Stimulated activated CD8-positive, alpha-beta memory T cell treated with anti-CD3 and anti-CD28 coated beads, Interleukin-12 subunit alpha, Interleukin-12 subunit beta, amount 100 ng/mL, for 4 hours (primary cell): ENCODE results near the gene EFCAB14.
"Not testable (repeated sequence)": the region's sequence is repeated elsewhere in the genome, so short reads cannot be mapped to it uniquely, and the experiment has no call there.

Source experiments
- DNase-seq: peaks from one replicate; pipeline ENCODE4 v3.0.0-alpha.2; 2020; ENCODE audit warnings: low read depth

EFCAB14 gene

GRCh38 chr1:46718727-46719622 is at the start of gene EFCAB14:
TSS of gene EFCAB14 (minus strand) at chr1:46719114. CDS start at chr1:46718087, 1,027 bp downstream.
- peak; percentile 99 for DNase-seq

- DNase-seq, result no peak
Observed at GRCh38 chr1:46768445-46768844, 49.5 kb upstream of the EFCAB14 start.

DNA sequence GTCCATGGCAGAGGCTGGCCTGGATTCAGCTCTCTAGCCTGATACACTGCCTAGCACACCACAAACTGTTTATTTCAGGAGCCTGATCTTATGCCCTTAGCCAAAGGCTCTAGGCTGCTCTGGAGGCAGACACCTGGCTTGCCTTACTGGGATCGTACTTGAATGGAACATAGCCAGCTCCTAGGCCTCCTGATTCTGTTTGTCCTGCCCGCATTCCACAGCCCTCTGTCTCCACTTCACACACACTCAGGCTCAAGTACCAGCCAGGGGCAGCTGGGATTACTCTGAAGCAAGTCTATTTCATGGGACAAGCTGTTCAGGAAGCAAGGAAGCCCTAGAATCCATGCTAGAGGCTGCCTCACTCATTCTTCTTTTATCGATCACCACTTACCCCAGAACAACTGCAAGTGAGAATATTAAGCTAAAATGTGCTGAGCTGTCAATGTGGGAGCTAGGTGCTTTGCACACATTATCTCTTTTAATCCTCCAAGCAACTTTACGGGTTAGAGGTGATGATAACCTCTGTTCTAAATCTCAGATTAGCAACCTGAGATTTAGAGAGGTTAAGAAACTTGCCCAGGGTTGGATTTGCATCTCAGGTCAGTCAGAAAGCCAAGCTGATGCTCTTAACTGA is 48.9 kb upstream of the EFCAB14 start:
- no peak for DNase-seq

GRCh38 chr1:46764402-46764801 is 45.5 kb upstream of the EFCAB14 start:
- DNase-seq, result no peak

DNA sequence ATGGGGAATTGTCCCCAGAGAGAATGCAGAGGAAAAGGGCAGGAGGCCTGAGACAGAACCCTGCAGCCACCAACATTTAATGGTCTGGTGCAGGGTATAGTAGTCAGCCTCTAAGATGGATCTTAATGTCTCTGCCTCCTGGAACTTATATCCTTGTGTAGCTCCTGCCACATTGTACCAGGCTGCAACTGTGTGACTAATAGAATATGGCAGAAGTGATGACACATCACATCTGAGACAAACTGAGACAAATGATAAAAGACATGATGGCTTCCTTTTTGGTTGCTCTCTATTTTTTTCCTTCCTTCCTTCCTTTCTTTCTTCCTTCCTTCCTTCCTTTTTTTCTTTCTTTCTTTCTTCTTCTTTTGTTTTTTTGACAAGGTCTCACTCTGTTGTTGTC is 42.8 kb upstream of the EFCAB14 start:
- DNase-seq, result no peak

DNA sequence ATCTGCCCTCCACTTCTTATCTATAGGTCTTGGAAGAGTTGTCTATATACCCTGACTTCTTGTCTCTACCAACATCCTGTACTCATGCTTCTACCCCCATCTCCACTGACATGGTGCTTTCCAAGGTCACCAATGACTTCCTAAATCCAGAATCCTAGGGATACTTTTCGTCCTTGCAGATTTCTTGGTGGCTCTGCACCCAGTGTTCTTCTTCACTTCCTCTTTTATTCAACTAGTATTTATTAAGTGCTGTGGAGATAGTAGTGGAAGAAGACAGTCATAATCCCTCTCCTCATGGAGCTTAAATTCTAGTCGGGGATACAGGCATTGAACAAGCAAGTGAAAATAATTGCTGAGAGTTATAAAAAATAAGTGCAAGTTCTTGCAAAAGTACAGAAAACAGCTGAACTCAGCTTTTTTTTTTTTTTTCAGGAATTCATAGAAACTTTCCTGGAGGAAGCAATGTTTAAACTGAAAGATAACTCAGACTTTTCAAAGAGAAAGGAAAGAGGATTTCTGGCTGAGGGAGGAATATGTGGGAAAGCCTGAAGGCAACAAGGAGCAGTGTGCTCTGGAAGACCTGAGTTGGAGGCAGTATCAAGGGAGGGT is 41.7 kb upstream of the EFCAB14 start:
- no peak for DNase-seq

- no peak for DNase-seq
Observed at GRCh38 chr1:46757956-46758528, 39.1 kb upstream of the EFCAB14 start.

GRCh38 chr1:46757247-46757955 is 38.5 kb upstream of the EFCAB14 start:
- DNase-seq, result no peak

DNA sequence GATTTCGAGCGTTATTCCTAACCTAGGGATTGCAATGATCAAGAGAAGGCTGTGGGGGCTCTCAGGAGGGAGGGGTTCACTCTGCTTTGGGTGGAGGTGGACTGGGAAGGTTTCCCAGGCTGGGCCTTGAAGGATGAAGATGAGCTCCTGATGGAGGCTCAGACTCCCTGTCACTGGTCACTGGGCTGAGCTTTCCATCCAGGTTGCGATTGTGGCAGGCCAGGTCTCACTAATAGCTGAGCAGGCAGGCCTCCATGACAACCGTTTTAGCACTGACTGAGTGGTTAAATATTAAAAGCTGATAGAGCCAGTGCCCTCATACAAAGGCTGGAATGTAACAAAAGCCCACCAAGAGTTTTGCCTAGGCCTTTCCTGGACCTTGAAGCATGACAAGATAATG is 36.2 kb upstream of the EFCAB14 start:
- DNase-seq, result no peak

DNA sequence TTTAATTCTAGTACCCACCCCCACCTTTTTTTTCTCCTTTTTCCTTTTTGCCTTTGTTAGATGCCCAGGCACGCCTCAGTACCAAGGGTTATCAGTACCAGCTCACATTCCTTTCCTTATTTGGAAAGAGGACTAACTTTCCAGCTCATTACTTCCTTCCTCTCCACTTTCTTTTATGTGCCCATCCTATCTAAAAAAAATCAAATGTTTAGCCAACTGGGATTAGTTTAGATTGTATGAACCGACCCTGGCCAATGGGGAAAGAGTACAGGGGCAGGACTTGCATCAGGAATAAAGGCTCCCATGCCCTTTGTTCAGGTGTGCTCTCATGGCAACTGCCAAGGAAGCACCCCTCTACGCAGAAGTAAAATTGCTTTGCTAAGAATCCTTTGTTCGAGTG is 35.8 kb upstream of the EFCAB14 start:
- not testable (repeated sequence) for DNase-seq

- no peak for DNase-seq
Observed at GRCh38 chr1:46753985-46754384, 35.1 kb upstream of the EFCAB14 start.

GRCh38 chr1:46749921-46750404 is 31.0 kb upstream of the EFCAB14 start:
- no peak for DNase-seq

- DNase-seq, result no peak
Observed at GRCh38 chr1:46749404-46749803, 30.5 kb upstream of the EFCAB14 start.

DNA sequence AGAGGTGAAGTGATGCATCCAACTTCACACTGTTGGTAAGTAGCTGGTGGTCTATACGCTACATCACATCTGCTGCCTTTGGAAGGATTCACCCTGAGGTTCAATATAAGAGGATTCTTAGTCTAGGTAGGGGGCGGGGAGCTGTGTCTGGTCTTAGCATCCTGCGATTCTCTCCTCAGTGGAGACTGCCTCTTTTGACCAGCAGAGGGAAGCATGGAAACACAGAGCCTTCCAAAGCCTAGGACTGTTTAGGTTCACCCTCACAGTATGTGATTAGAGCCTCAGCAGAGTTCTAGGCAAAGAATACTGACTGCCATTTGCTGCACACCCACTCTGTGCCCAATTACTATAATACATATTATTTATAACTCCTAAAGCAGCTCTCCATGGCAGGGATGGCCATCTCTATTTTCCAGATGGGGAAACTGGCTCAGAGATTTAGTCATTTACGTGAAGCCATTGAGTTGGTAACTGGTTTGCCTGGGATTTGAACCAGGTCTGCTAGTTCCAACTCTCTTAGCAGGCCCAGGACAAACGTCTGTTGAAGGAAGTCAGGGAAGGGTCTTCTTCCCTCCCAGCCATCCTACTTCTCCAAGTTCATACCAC is 28.9 kb upstream of the EFCAB14 start:
- DNase-seq, result no peak

GRCh38 chr1:46742069-46742468 is 23.2 kb upstream of the EFCAB14 start:
- DNase-seq, result no peak

GRCh38 chr1:46735708-46736324 is 16.9 kb upstream of the EFCAB14 start:
- DNase-seq, result no peak

DNA sequence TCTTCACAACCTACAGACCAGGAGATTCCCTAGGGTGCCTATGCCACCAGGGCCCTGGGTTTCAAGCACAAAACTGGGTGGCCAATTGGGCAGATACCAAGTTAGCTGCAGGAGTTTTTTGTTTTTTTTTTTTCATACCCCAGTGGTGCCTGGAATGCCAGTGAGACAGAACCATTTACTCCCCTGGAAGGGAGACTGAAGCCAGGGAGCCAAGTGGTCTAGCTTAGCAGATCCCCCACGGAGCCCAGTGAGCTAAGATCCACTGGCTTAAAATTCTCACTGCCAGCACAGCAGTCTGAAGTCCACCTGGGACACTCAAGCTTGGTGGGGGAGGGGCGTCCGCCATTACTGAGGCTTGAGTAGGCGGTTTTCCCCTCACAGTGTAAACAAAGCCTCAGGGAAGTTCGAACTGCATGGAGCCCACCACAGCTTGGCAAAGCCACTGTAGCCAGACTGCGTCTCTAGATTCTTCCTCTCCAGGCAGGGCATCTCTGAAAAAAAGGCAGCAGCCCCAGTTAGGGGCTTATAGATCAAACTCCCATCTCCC is 9.5 kb upstream of the EFCAB14 start:
- not testable (repeated sequence) for DNase-seq

- DNase-seq, result no peak
Observed at GRCh38 chr1:46725736-46726108, 6.8 kb upstream of the EFCAB14 start.

- DNase-seq, result peak; percentile 19
Observed at GRCh38 chr1:46724991-46725735, 6.2 kb upstream of the EFCAB14 start.

DNA sequence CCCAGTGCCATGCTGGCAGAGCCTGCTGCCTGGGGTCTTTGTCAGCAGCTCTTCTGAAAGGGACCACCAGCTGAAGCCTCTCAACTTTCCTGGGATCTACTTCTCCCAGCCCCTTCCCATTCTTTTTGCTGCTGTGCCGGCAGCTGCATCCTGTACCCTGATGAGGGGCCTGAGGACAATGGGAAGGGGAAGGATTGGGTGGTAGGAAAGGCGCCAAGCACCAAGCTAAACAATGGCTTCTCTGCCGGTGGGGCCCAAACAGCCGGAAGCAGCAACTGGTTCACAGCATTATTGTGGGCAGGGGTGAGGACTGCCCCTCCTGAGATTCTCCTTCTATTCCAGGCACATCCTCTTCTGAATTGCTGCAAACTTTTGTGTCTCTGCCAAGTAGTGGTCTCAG is 5.0 kb upstream of the EFCAB14 start:
- no peak for DNase-seq
